Mucosa of stomach (tissue), 1 donor: ENCODE results near the gene ALK.

Experiments
- H3K27me3 ChIP-seq: one replicate; pipeline ENCODE4 v1.7.0; 2013; ENCODE audit warnings: mild to moderate bottlenecking, low read length; ENCODE audit not compliant: control insufficient read depth, insufficient read depth
- H3K36me3 ChIP-seq: one replicate; pipeline ENCODE4 v1.7.0; 2013; ENCODE audit warnings: low read length; ENCODE audit not compliant: control insufficient read depth, insufficient read depth
- H3K4me1 ChIP-seq: one replicate; pipeline ENCODE4 v1.7.0; 2013; ENCODE audit warnings: mild to moderate bottlenecking, low read length; ENCODE audit not compliant: control insufficient read depth, insufficient read depth
- H3K4me3 ChIP-seq: one replicate; pipeline ENCODE4 v1.7.0; 2013; ENCODE audit warnings: low read length
- H3K9ac ChIP-seq: one replicate; pipeline ENCODE4 v1.7.0; 2013; ENCODE audit warnings: mild to moderate bottlenecking, low read length, moderate library complexity
- H3K9me3 ChIP-seq: one replicate; pipeline ENCODE4 v1.7.0; 2013; ENCODE audit warnings: mild to moderate bottlenecking, low read length, moderate library complexity; ENCODE audit not compliant: control insufficient read depth
- donor health status: Pancreatic carcinoma.

ALK gene

DNA sequence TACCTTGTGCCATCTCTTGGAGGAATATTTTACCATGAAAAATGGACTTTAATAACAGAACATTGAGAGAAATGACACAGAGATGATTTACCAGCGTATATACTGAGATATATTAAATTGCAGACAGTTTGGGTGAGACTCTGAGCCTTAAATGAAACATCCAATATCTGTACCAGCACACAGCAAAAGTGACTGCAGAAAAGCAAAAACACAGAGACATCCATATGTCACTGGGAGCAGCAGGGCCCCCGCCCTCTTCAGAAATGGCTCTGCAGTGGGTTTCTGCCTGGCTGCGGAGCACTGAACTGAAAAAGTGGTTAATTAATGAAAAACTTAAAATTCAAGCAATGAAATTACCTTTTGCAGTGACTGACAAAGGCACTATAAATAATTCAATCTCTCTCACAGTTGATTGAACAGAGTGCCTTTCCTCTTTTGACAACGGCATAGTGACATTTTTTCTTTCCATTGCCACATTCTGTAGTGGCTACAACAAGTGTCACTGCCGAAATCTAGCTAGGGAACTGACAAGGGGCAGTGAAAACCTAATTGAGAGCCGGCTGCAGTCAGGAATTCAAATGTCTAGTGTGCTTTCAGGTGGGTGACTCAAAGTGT, 353.4 kb downstream of the ALK start:
- H3K9me3 ChIP-seq = no peaks in the 10 kb centered on the region
- H3K9ac ChIP-seq = no peak overlapping the region
- no peak overlapping the region for H3K4me3 ChIP-seq
- no peaks in the 10 kb centered on the region for H3K36me3 ChIP-seq
- H3K4me1 ChIP-seq = peaks cover 15% of the 10 kb centered on the region
- no peaks in the 10 kb centered on the region for H3K27me3 ChIP-seq

DNA sequence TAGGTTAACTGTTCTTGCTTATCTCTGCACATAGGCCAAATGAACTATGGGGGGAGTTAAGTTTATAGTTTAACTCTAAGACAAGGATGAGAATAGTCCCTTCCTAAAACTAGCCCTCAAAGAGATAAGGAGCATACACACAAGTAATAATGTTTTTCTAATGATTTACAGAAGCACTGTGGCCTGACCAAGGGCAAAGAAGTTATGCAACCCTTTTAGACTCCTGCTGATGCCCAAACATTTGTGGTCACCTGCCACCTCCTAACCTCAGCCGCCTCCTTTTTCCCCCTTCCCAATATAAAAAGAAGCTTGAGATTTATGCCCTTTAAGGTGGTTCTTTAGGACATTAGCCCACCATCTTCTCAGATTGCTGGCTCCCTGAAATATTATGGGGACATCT, 357.7 kb downstream of the ALK start:
- Histone ChIP-seq H3K27me3 (no peaks in the 10 kb centered on the region), H3K36me3 (no peaks in the 10 kb centered on the region), H3K9ac (no peak overlapping the region), H3K9me3 (no peaks in the 10 kb centered on the region), H3K4me1 (peaks cover 6% of the 10 kb centered on the region), H3K4me3 (no peak overlapping the region)

DNA sequence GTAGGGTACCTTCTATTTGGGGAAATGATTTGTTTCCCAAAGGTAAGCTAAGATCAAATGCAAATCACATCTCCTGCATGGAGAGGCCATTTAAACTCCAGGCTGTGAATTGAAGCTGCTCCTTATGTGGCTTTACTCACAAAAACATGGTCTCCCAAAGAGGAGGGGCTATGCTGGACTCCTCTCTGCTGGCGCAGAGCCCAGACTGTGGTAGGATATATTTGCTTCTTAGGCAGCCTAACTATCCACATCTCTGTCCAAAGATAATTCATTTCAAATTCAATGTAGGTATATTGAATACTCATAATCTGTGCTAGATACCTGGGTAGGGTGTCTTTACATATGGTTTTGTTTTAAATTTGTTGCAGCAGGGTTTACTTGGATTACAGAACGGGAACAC, 358.5 kb downstream of the ALK start:
- no peaks in the 10 kb centered on the region for H3K9me3 ChIP-seq
- no peak overlapping the region for H3K9ac ChIP-seq
- H3K27me3 ChIP-seq = no peaks in the 10 kb centered on the region
- H3K4me3 ChIP-seq = no peak overlapping the region
- H3K36me3 ChIP-seq = no peaks in the 10 kb centered on the region
- H3K4me1 ChIP-seq = peaks cover 14% of the 10 kb centered on the region

DNA sequence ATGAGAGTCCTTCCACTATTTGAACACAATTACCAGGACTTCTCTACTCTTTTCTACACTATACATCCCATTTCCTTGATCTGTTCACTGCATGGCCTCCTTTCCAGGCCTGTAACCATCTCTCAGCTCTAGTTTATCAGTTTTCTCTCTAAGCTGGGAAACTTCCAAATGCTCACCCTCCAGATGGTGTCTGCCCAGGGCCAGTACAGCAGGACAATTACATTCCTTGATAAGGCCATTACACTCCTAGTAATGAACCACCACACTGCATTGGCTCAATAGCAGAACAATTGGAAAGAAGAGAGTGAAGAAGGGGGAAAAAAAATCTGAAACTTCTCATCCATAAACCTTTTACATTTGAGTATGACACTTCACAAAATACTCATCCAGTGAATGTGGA, 359.1 kb downstream of the ALK start:
- H3K4me1 ChIP-seq = peaks cover 15% of the 10 kb centered on the region
- no peaks in the 10 kb centered on the region for H3K27me3 ChIP-seq
- no peak overlapping the region for H3K4me3 ChIP-seq
- no peaks in the 10 kb centered on the region for H3K9me3 ChIP-seq
- H3K9ac ChIP-seq = no peak overlapping the region
- H3K36me3 ChIP-seq = no peaks in the 10 kb centered on the region

DNA sequence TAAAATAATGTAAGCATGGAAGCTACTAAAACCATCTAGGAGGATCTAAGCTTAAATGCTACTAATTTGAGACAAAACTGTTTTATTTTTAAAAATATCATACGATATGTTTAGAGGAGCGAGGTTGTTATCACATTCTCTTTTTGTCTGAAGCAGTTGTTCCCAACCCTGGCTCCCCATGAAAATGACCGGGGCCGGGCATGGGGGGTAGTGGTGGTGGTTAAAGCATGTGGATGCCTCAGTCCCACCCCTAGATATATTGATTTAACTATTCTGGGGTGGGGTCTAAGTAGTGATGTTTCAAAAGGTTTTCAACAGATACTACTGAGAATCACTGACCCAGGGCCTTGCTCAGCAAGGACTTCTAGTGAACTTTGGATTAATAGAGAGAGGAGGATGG, 359.8 kb downstream of the ALK start:
- H3K9ac ChIP-seq = no peak overlapping the region
- peaks cover 15% of the 10 kb centered on the region for H3K4me1 ChIP-seq
- no peaks in the 10 kb centered on the region for H3K27me3 ChIP-seq
- H3K4me3 ChIP-seq = no peak overlapping the region
- no peaks in the 10 kb centered on the region for H3K36me3 ChIP-seq
- H3K9me3 ChIP-seq = no peaks in the 10 kb centered on the region

DNA sequence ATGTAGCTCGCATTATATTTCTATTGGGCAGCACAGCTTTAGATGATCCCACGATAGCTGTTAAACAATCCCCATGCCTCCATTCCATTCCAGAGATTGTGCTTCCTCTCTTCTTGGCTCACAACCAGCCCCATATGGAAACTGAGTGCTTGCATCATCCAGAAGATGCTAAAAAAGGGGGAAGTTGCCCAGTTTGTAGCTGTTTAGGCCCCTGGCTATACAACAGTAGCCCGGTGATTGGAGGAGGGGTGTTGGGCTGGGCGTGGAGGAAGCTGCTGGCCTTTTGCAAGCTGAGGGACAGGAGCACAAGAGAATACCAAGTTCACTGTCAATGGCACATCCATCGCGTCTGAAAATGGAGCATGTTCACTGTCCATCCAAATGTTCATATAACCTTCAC, 360.2 kb downstream of the ALK start:
- Histone ChIP-seq H3K4me1 (peaks cover 15% of the 10 kb centered on the region), H3K4me3 (no peak overlapping the region), H3K36me3 (no peaks in the 10 kb centered on the region), H3K9ac (no peak overlapping the region), H3K9me3 (no peaks in the 10 kb centered on the region), H3K27me3 (no peaks in the 10 kb centered on the region)

DNA sequence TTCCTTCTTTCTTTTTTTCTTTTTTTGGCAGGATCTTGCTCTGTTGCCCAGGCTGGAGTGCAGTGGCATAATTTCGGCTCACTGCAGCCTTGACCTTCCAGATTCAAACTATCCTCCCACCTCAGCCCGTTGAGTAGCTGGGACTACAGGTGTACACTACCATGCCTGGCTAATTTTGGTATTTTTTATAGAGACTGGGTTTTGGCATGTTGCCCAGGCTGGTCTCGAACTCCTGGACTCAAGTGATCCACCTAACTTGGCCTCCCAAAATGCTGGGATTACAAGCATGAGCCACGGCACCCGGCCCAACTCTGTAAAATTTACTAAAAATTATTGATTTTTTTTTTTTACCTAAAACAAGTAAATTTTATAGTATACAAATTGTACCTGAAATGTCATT, 360.8 kb downstream of the ALK start:
- Histone ChIP-seq H3K4me1 (peaks cover 15% of the 10 kb centered on the region), H3K36me3 (no peaks in the 10 kb centered on the region), H3K9me3 (no peaks in the 10 kb centered on the region), H3K9ac (no peak overlapping the region), H3K27me3 (no peaks in the 10 kb centered on the region), H3K4me3 (no peak overlapping the region)

DNA sequence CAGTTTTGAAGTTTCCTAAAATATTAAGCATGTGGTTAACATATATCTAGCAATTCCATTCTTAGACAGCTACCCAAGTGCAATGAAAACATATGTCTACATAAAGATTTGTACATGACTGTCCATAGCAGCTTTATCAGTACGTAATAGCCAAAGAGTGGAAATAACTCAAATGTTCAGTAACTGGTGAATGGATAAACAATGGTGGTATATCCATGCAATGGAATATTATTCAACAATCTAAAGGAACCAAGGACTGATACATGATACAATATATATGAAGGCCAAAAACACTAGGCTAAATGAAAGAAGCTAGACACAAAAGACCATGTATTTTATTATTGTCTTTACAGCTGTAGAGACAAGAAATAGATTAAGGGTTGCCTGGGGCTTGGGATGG, 361.4 kb downstream of the ALK start:
- Histone ChIP-seq H3K27me3 (no peaks in the 10 kb centered on the region), H3K4me3 (no peak overlapping the region), H3K9me3 (no peaks in the 10 kb centered on the region), H3K9ac (no peak overlapping the region), H3K4me1 (peaks cover 15% of the 10 kb centered on the region), H3K36me3 (no peaks in the 10 kb centered on the region)

DNA sequence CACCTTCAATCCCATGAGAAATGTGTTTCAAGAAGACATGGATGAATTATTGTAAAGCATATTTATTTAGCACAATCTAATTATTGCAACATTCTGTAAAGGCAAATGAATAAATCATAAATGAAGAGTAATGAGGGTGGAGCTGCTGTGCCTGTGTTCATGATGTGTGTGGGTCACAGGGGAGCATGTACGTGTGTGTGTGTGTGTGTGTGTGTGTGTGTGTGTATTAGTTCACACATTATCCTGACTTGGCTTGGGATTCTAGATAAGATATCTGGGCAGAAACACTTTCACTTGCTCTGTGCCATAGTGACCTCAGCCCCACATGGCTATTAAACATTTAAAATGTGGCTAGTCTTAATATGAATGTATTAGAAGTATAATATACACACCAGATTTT, 361.8 kb downstream of the ALK start:
- Histone ChIP-seq H3K9ac (no peak overlapping the region), H3K4me1 (peaks cover 15% of the 10 kb centered on the region), H3K27me3 (no peaks in the 10 kb centered on the region), H3K36me3 (no peaks in the 10 kb centered on the region), H3K4me3 (no peak overlapping the region), H3K9me3 (no peaks in the 10 kb centered on the region)

DNA sequence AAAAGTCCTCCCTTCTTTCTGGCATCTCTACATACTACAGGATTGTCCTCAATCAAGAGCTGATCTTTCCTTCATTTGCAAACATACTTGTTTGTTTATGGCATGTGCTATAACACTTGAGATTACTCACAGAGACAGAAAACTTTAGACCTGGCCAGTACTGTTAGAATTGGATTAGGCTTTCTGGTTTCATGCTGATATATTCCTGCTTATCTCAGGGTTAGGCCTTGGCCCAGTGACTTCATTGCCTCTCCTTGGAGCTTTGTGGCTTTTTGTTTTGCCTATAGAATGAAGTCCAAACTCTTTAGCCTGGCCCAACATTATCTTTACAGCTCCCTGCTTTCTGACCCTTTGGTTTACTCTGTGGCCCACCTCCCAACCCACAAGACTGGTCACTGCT, 363.3 kb downstream of the ALK start:
- Histone ChIP-seq H3K27me3 (no peaks in the 10 kb centered on the region), H3K36me3 (no peaks in the 10 kb centered on the region), H3K4me1 (peaks cover 15% of the 10 kb centered on the region), H3K4me3 (no peak overlapping the region), H3K9ac (no peak overlapping the region), H3K9me3 (no peaks in the 10 kb centered on the region)

DNA sequence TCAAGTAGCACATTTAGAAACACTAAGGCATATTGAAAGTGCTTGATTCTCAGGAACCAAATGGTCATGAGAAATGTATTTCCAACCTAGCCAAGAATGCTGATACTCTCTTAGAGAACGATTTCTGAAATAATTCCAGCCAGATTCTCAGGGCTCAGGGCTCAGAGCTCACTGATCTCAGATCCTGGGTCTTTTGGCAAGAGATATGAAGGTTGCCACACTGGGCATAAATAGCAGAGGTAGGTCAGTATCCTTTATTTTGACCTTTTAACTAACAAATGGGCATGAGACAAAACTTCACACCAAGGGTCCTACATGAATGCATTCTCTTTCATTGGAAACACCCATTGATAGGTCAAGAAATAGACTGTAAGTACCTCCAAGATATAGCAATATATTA, 364.1 kb downstream of the ALK start:
- Histone ChIP-seq H3K9me3 (no peaks in the 10 kb centered on the region), H3K36me3 (no peaks in the 10 kb centered on the region), H3K27me3 (no peaks in the 10 kb centered on the region), H3K4me3 (no peak overlapping the region), H3K4me1 (peaks cover 15% of the 10 kb centered on the region), H3K9ac (no peak overlapping the region)

DNA sequence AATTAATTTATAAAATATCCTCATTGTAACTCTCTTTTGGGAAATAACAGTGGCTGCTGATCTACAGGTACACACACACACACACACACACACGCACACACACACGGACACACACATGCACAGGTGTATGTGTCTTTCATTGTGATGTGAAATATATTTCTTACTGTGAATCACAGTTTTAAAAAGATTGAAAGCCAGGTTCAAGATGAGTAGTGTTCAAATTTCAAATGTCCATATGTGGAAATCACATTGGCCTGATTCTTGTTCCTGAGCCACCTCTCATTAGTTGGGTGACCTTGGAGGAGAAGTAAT, 372.4 kb downstream of the ALK start:
- Histone ChIP-seq H3K9me3 (no peaks in the 10 kb centered on the region), H3K27me3 (no peaks in the 10 kb centered on the region), H3K9ac (no peak overlapping the region), H3K4me3 (no peak overlapping the region), H3K4me1 (no peaks in the 10 kb centered on the region), H3K36me3 (no peaks in the 10 kb centered on the region)

DNA sequence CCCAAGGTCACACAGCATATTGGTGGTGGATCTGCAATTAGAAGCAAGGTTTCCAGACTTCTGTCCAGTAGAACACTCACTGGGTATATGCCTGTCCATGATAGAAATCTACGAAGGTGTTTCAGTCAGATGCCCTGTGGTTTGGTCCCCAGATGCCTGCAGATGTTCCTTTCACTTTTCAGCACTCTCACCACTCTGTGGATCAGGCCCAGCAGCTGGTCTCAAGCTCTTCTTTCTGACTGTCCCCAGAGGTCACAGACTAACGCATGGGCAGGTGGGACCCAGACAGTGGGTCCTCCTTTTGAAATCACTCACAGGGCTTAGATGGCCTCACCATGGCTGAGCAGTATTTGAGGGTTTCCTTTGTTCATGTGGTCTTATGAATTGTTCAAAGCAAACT, 376.5 kb downstream of the ALK start:
- no peaks in the 10 kb centered on the region for H3K36me3 ChIP-seq
- no peaks in the 10 kb centered on the region for H3K9me3 ChIP-seq
- H3K4me3 ChIP-seq = no peak overlapping the region
- H3K4me1 ChIP-seq = no peaks in the 10 kb centered on the region
- no peak overlapping the region for H3K9ac ChIP-seq
- no peaks in the 10 kb centered on the region for H3K27me3 ChIP-seq
